ENCODE results near the gene SCUBE1. TPM values are rescaled to one million over a fixed set of nuclear protein-coding genes. Genes with fewer than 3 reads are reported as not detected.
"Not testable (repeated sequence)": the region's sequence is repeated elsewhere in the genome, so short reads cannot be mapped to it uniquely, and the experiment has no call there.

The SCUBE1 gene
- total RNA-seq, 2 experiments from 2014 or later: 0.03 TPM; not detected in 1

DNA sequence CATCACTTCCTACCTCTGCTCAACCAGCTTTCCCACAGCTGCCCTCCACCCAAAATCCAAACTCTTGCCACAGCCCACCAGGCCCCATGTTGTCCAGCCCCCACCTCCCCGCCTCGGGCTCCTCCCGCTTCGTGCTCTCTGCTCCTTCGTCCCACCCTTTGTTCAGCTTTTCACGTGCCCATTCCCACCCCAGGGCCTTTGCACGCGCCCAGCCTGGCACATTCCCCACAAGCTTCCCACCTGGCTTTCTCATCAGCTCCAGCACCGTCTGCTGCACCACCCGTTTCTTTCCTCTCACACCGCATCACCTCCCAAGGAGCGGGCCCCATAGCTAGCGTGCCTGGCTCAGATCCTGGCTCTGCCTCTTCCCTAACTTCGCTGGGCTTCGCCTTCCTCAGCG lies 54.8 kb downstream of the SCUBE1 start:
- CTCF ChIA-PET: interaction anchor here (1.1 to 2.7 kb wide), 3 partner anchors 15 to 58 kb away, joined by 4 to 15 read pairs (median 7); no protein-coding TSS in a partner anchor
- H3K4me3 Mint-ChIP-seq: no peak overlapping the region

DNA sequence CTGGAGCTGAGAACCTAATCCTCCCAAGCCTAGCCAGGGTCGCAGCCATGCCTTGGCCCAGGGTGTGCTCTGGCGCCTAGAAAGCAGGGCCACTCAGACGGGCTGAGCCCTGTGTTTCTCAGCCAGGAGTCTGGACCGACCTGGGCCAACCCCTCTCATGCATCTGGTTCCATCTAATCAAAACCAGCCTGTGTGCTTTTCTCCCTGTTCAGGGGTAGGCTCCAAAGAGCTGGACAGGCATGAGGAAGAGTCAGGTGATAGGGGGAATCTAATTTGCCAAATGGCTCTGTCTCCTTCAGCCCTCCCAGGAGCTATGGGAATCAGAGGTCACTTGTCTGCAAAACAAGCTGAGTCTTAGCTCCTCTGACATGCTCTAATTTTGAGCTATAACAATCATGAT lies 55.7 kb downstream of the SCUBE1 start:
- Mint-ChIP-seq H3K27me3 (ENCODE audit: low read depth) (peaks cover 2% of the 10 kb centered on the region), H3K4me1 (ENCODE audit: low read depth) (peaks cover 14% of the 10 kb centered on the region), H3K27ac (no peak overlapping the region), H3K36me3 (ENCODE audit: low read depth) (no peaks in the 10 kb centered on the region), H3K4me3 (no peak overlapping the region), H3K9me3 (ENCODE audit: insufficient read depth) (no peaks in the 10 kb centered on the region)
- DNase-seq (no peak), ATAC-seq (no peak)
- ChIA-PET POLR2A (no interaction called here), CTCF (interaction anchor here (1.8 to 2.7 kb wide), 2 partner anchors 14 to 59 kb away, joined by 7 to 15 read pairs; no protein-coding TSS in a partner anchor)

More for the DNA sequence above, 54.8 kb downstream of the SCUBE1 start:
- peaks cover 14% of the 10 kb centered on the region for H3K4me1 Mint-ChIP-seq (ENCODE audit: low read depth)
- H3K36me3 Mint-ChIP-seq (ENCODE audit: low read depth): no peaks in the 10 kb centered on the region
- peaks cover 2% of the 10 kb centered on the region for H3K27me3 Mint-ChIP-seq (ENCODE audit: low read depth)
- ATAC-seq: no peak
- no peaks in the 10 kb centered on the region for H3K9me3 Mint-ChIP-seq (ENCODE audit: insufficient read depth)
- no peak overlapping the region for H3K27ac Mint-ChIP-seq
- POLR2A ChIA-PET: interaction anchor here (0.8 kb wide), 1 partner anchor 93 kb away, joined by 3 read pairs; no protein-coding TSS in a partner anchor
- no peak for DNase-seq

DNA sequence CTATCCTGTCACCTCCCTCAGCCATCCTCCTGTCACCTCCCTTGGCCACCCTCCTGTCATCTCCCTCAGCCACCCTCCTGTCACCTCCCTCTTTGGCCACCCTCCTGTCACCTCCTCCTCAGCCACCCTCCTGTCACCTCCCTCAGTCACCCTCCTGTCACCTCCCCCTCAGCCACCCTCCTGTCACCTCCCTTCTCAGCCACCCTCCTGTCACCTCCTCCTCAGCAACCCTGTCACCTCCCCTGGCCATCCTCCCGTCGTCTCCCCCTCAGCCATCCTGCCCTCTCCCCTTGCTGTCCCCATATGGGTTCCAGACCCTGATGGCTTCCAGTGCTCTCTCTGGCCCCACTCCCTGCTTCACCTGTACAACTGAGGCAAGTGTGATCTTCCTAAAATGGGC lies 61.8 kb downstream of the SCUBE1 start:
- Mint-ChIP-seq H3K36me3 (ENCODE audit: low read depth) (no peaks in the 10 kb centered on the region), H3K4me1 (ENCODE audit: low read depth) (no peaks in the 10 kb centered on the region), H3K9me3 (ENCODE audit: insufficient read depth) (no peaks in the 10 kb centered on the region), H3K27ac (no peak overlapping the region), H3K4me3 (no peak overlapping the region), H3K27me3 (ENCODE audit: low read depth) (no peaks in the 10 kb centered on the region)
- DNase-seq (no peak), ATAC-seq (no peak)
- POLR2A ChIA-PET: no interaction called here
- CTCF ChIA-PET: no interaction called here

DNA sequence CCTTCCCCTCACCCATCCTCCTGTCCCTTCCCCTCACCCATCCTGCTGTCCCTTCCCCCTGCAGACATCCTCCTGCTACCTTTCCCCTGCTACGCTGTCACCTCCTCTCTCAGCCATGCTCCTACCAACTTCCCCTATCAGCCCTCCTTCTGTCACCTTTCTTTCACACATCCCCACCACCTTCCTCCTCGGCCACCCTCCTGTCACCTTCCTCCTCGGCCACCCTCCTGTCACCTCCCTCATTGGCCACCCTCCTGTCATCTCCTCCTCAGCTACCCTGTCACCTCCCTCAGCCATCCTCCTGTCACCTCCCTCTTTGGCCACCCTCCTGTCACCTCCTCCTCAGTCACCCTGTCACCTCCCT lies 62.7 kb downstream of the SCUBE1 start:
- H3K4me3 Mint-ChIP-seq; CTCF ChIA-PET; POLR2A ChIA-PET; H3K36me3 Mint-ChIP-seq (ENCODE audit: low read depth); ATAC-seq; DNase-seq; H3K4me1 Mint-ChIP-seq (ENCODE audit: low read depth); H3K27ac Mint-ChIP-seq; H3K27me3 Mint-ChIP-seq (ENCODE audit: low read depth); H3K9me3 Mint-ChIP-seq (ENCODE audit: insufficient read depth): not testable (repeated sequence)

DNA sequence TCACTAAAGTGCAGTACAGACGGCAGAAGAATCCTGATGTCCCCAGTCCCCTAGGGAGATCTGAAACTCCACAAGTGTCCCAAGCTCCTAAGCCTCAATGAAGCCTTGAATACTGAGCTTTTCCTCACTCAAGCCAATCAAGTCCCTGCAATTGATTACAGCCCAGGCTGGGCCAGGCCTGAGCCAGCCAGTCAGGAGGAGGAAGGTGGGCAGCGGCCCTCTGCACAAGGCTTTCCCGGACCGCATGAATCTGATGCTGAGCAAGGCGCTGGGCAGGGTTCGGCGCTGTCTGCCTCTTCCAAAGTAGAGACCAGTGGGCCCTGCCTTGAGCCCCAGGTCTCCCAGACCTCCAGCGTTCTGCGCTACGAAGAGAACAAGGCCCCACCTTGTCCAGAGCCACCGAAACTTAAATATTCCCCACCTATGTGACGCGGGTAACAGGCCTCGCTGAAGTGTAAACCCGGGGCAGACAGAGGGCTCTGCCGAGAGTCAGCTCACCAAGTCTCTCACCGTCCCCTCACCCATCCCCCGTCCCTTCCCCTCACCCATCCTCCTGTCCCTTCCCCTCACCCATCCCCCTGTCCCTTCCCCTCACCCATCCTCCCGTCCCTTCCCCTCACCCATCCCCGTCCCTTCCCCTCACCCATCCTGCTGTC lies 63.2 kb downstream of the SCUBE1 start:
- Mint-ChIP-seq H3K4me3 (no peak overlapping the region), H3K4me1 (ENCODE audit: low read depth) (no peaks in the 10 kb centered on the region), H3K27ac (no peak overlapping the region), H3K36me3 (ENCODE audit: low read depth) (no peaks in the 10 kb centered on the region), H3K9me3 (ENCODE audit: insufficient read depth) (no peaks in the 10 kb centered on the region), H3K27me3 (ENCODE audit: low read depth) (no peaks in the 10 kb centered on the region)
- ChIA-PET POLR2A (no interaction called here), CTCF (interaction anchor here (1.1 kb wide), 1 partner anchor 48 kb away, joined by 4 read pairs; no protein-coding TSS in a partner anchor)
- ATAC-seq (no peak), DNase-seq (no peak)

DNA sequence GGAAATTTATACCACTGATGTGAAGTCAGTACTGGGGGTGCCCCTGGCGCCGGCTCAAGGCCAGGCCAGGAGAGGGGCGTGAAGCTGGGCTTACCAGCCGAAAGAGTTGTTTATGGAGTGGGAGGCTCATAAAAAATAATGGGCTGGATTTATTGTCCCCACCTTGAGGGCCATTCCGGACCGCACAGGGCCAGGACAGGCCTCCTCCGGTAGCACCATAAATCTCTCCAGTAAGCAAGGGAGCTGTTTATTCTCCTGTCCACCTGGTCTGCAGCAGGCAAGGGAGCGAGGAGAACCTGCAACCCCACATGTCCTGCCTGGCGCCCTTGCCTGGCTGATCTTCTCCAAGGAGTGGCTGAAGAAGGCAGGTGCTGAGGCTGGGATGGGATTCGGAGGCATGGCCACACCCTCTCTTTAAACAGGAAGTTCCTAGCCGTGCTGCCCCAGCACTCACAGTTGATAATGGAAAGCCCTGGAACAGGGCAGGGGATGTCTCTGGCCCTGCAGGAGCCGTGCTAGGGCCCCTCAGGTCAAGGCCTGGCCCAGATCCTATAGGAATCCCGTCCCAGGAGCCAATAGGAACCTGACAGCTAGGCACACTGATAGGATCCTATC lies 65.1 kb downstream of the SCUBE1 start:
- Mint-ChIP-seq H3K27me3 (ENCODE audit: low read depth) (no peaks in the 10 kb centered on the region), H3K36me3 (ENCODE audit: low read depth) (no peaks in the 10 kb centered on the region), H3K9me3 (ENCODE audit: insufficient read depth) (no peaks in the 10 kb centered on the region), H3K27ac (no peak overlapping the region), H3K4me3 (no peak overlapping the region), H3K4me1 (ENCODE audit: low read depth) (peaks cover 3% of the 10 kb centered on the region)
- DNase-seq (no peak), ATAC-seq (peak; percentile 32)
- POLR2A ChIA-PET: interaction anchor here (0.5 kb wide), 1 partner anchor 25 kb away, joined by 3 read pairs; no protein-coding TSS in a partner anchor
- CTCF ChIA-PET: interaction anchor here (1.1 to 10.0 kb wide), 3 partner anchors 16 to 67 kb away, joined by 3 to 171 read pairs (median 6); partner anchors contain the start of gene SCUBE1

DNA sequence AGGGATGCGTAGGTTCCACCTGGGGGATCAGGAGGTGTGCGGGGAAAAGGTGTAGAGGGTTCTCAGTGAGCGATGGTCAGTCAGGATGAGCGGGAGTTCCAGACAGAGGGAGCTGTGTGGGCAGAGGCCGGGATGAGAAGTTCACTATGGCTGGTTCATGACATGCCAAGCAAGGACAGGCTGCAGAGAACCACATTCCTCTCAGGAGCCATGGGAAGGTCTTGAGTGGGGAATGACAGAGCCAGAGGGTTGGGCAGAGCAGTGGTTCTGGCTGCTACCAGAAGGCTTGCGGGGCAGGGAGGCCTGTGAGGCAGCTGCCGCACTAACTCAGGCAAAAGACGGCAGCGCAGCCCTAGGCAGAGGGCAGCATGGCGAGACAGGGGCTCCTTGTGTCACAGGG lies 66.1 kb downstream of the SCUBE1 start:
- Mint-ChIP-seq H3K27me3 (ENCODE audit: low read depth) (no peaks in the 10 kb centered on the region), H3K36me3 (ENCODE audit: low read depth) (no peaks in the 10 kb centered on the region), H3K4me1 (ENCODE audit: low read depth) (peaks cover 3% of the 10 kb centered on the region), H3K27ac (no peak overlapping the region), H3K9me3 (ENCODE audit: insufficient read depth) (no peaks in the 10 kb centered on the region), H3K4me3 (no peak overlapping the region)
- ChIA-PET CTCF (interaction anchor here (1.6 to 10.0 kb wide), 2 partner anchors 46 to 68 kb away, joined by 6 to 171 read pairs; partner anchors contain the start of gene SCUBE1), POLR2A (no interaction called here)
- DNase-seq: no peak
- no peak for ATAC-seq

DNA sequence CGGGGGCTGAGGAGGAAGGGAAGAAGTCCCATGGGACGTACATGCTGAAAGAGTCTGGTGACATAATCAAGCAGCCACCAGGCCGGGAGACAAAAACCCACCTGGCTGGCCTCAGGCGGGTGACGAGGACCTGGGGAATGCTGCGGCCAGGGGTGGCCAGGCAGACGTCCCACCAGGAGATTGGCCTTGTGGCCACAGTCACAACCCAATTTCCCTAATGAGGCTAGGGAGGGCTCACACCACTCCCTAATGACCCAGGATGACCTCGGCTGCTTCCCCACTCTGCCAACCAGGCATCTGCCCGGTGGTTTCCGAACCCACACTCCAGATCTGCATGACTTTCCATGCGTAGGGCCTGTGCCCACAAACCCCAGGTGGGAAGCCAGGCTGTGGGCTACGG lies 66.9 kb downstream of the SCUBE1 start:
- ATAC-seq: no peak
- Mint-ChIP-seq H3K9me3 (ENCODE audit: insufficient read depth) (no peaks in the 10 kb centered on the region), H3K4me3 (no peak overlapping the region), H3K4me1 (ENCODE audit: low read depth) (peaks cover 3% of the 10 kb centered on the region), H3K27ac (no peak overlapping the region), H3K36me3 (ENCODE audit: low read depth) (no peaks in the 10 kb centered on the region), H3K27me3 (ENCODE audit: low read depth) (no peaks in the 10 kb centered on the region)
- ChIA-PET POLR2A (no interaction called here), CTCF (interaction anchor here (1.1 to 10.0 kb wide), 3 partner anchors 10 to 105 kb away, joined by 3 to 171 read pairs (median 6); partner anchors contain the start of gene SCUBE1)
- DNase-seq: no peak

DNA sequence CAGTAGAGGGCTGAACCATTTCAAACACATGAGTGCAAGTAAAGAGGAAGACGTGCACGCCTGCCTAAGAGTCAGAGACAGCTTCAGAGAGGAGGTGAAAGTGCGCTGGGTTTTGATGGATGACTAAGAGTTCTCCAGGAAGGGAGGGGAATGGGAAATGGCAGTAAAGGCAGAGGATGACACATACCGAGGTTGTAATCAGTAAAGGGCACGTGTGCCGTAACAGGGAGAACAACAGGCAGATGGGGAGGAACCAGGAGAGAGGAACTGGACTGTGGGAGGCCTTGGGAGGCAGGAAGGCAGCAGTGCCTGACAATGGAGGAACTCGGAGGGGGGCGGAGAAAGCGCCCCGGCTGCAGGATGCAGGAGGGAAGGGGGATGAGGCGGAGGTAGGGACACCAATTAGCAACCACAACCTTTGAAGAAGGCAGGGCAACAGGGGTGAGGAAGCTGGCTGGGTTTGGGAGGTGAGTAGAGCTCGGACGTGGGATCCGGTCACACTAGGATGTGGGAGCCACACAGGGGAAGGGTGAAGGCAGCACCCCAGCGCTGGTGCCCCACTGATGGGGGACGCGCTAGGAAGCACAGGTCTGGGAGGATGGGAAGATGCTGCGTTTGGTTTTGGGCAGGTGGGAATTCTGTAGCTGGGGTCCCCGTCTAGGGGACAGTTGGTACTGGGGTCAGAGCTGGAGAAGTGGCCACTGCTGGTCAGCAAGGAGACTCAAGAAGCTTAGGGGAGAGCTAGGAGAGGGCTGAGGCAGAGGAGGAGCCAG lies 67.4 kb downstream of the SCUBE1 start:
- Mint-ChIP-seq H3K4me3 (no peak overlapping the region), H3K36me3 (ENCODE audit: low read depth) (no peaks in the 10 kb centered on the region), H3K27ac (no peak overlapping the region), H3K4me1 (ENCODE audit: low read depth) (peaks cover 7% of the 10 kb centered on the region), H3K9me3 (ENCODE audit: insufficient read depth) (no peaks in the 10 kb centered on the region), H3K27me3 (ENCODE audit: low read depth) (peaks cover 2% of the 10 kb centered on the region)
- ATAC-seq (no peak), DNase-seq (no peak)
- ChIA-PET POLR2A (no interaction called here), CTCF (interaction anchor here (0.9 to 10.0 kb wide), 5 partner anchors 9 to 608 kb away, joined by 3 to 171 read pairs (median 5); partner anchors contain the start of gene SCUBE1)

DNA sequence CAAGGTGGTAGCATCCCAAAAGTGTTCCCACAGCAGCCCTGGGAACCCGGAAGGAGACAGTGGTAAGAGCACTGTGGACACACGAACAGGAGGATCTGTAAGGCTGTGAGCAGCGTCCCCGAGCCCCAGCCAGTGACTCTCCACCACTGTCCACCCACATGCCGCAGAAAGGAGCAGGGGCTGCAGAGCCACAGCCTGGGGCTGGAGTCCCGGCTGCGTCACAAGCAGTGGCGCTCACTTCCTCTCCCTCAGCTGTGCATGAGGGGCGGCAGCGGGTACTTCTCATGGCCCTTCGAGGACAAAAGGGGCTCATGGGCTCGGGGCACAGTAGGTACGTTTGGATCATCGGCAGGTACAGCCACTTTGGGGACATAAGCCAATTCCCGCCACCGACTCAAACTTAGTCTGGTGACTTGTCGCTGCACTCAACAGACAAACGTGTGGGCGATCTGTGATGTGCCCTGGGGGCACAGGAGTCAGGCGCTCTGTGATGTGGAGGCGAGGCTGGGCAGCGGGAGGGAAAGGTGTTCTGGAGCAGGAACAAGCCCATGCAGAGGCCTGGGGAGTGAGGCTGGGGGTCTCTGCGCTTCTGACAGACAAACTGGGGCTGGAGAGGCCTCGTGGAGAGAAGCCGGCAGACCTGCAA lies 68.5 kb downstream of the SCUBE1 start:
- ChIA-PET CTCF (interaction anchor here (0.6 to 10.0 kb wide), 24 partner anchors 10 to 610 kb away, joined by 3 to 171 read pairs (median 5); partner anchors contain the start of gene SCUBE1), POLR2A (no interaction called here)
- no peak for DNase-seq
- Mint-ChIP-seq H3K4me1 (ENCODE audit: low read depth) (peaks cover 10% of the 10 kb centered on the region), H3K4me3 (no peak overlapping the region), H3K27me3 (ENCODE audit: low read depth) (peaks cover 2% of the 10 kb centered on the region), H3K9me3 (ENCODE audit: insufficient read depth) (no peaks in the 10 kb centered on the region), H3K36me3 (ENCODE audit: low read depth) (no peaks in the 10 kb centered on the region), H3K27ac (no peak overlapping the region)
- no peak for ATAC-seq

DNA sequence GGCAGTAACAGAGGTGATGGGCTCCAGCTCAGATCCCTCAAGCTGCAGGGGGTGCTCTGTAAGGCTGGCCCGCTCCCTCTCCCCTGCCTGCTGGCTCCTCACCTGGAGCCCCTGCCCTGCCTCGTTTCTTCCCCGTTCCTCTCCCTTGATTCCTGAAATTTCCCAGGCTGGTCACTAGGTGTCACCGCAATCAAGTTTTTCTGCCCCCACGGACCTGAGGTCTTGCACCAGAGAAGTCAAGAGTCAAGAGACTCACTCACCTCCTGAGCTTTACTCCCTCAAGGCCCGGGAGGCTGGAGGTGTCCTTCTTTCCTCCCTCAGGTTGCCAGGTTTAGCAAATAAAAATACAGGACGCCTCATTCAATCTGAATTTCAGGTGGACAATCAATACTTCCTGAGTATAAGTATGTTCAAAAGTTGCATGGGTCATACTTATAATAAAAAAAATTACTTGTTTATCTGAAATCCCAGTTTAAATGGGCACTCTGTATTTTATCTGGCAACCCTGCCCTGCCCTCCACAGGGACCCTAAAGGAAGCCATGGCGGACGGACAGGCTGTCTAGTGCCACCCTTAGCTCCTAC lies 69.2 kb downstream of the SCUBE1 start:
- no peak overlapping the region for H3K4me3 Mint-ChIP-seq

More for the DNA sequence above, 69.2 kb downstream of the SCUBE1 start:
- DNase-seq (peak; percentile 60), ATAC-seq (peak; percentile 70)
- H3K4me1 Mint-ChIP-seq (ENCODE audit: low read depth): peaks cover 10% of the 10 kb centered on the region
- H3K9me3 Mint-ChIP-seq (ENCODE audit: insufficient read depth): no peaks in the 10 kb centered on the region
- no peaks in the 10 kb centered on the region for H3K36me3 Mint-ChIP-seq (ENCODE audit: low read depth)
- H3K27me3 Mint-ChIP-seq (ENCODE audit: low read depth): peaks cover 2% of the 10 kb centered on the region
- H3K27ac Mint-ChIP-seq: no peak overlapping the region
- POLR2A ChIA-PET: interaction anchor here (0.6 to 2.0 kb wide), 2 partner anchors 10 to 73 kb away, joined by 3 to 11 read pairs; no protein-coding TSS in a partner anchor
- CTCF ChIA-PET: interaction anchor here (0.5 to 10.0 kb wide), 29 partner anchors 10 to 611 kb away, joined by 3 to 171 read pairs (median 4); partner anchors contain the start of gene SCUBE1
